H1 (cell line): Measurements from ENCODE around the gene DGCR8. TPM values are rescaled to one million over a fixed set of nuclear protein-coding genes. Genes with fewer than 3 reads are reported as not detected.

Source experiments
- CTCF ChIA-PET: fragments of 300-600 bp; sonication (Branson Sonifier 250); formaldehyde crosslinking; loops from one replicate; lab custom pipeline; 2021; ENCODE audit not compliant: partially characterized antibody; lab: Charles Lee
- POLR2A ChIA-PET: fragments of 300-600 bp; sonication (Branson Sonifier 250); formaldehyde crosslinking; loops from one replicate; lab custom pipeline; 2021; ENCODE audit warnings: inconsistent platforms; ENCODE audit not compliant: partially characterized antibody; lab: Charles Lee
- DNase-seq, 2 experiments: peaks; one replicate each; pipeline versions ENCODE4 v3.0.0 to v3.0.0-alpha.2; 2010 to 2022; ENCODE audit warnings: low spot score in 2 of 2, low read depth in 1 of 2, mixed read lengths in 1 of 2
- FAIRE-seq: peaks from 2 replicates; lab custom pipeline; 2011; peaks lifted over from hg19 to GRCh38; lab: Jason Lieb, UNC
- H2AFZ ChIP-seq: 2 replicates; pipeline ENCODE4 v1.8.1; 2012; ENCODE audit warnings: low read length, inconsistent platforms
- H2AK5ac ChIP-seq: 2 replicates; pipeline ENCODE4 v1.6.1; 2013; ENCODE audit warnings: low read depth, low read length
- H2BK120ac ChIP-seq: replicated peaks from 2 replicates; pipeline ENCODE3; 2013; ENCODE audit warnings: low read depth, low read length, inconsistent platforms
- H2BK12ac ChIP-seq: 2 replicates; pipeline ENCODE4 v1.6.1; 2013; ENCODE audit warnings: low read depth, low read length
- H2BK15ac ChIP-seq: 2 replicates; pipeline ENCODE4 v1.6.1; 2013; ENCODE audit warnings: low read length
- H2BK20ac ChIP-seq: 2 replicates; pipeline ENCODE4 v1.6.1; 2013; ENCODE audit warnings: low read length
- H2BK5ac ChIP-seq: 2 replicates; pipeline ENCODE4 v1.6.1; 2013; ENCODE audit warnings: low read depth, low read length
- H3K14ac ChIP-seq: 2 replicates; pipeline ENCODE4 v1.6.1; 2013; ENCODE audit warnings: inconsistent platforms; ENCODE audit not compliant: insufficient read length
- H3K18ac ChIP-seq: 2 replicates; pipeline ENCODE4 v1.6.1; 2013; ENCODE audit warnings: low read length; ENCODE audit errors: extremely low read depth
- H3K23ac ChIP-seq: 2 replicates; pipeline ENCODE4 v1.6.1; 2013; ENCODE audit warnings: inconsistent platforms; ENCODE audit not compliant: insufficient read length
- H3K23me2 ChIP-seq: 2 replicates; pipeline ENCODE4 v1.6.1; 2013; ENCODE audit warnings: low read depth, low read length
- H3K27ac ChIP-seq: 2 replicates; pipeline ENCODE4 v1.6.1; 2011; ENCODE audit warnings: low read depth, low read length, inconsistent platforms
- H3K27me3 ChIP-seq, 4 experiments: replicated peaks in 1 of 4; 1 replicate in 1 of 4; 2 replicates in 3 of 4; pipeline versions ENCODE4 v1.6.1 to v1.8.1; 2011 to 2013; ENCODE audit warnings: low read length in 3 of 4, mild to moderate bottlenecking in 3 of 4, inconsistent platforms in 2 of 4, mixed read lengths in 2 of 4, moderate library complexity in 1 of 4; ENCODE audit not compliant: control insufficient read depth in 3 of 4, insufficient read depth in 3 of 4; ENCODE audit errors: extremely low read depth in 1 of 4
- H3K36me3 ChIP-seq, 4 experiments: 2 replicates each; pipeline versions ENCODE4 v1.6.1 to v1.8.1; 2011 to 2013; ENCODE audit warnings: mild to moderate bottlenecking in 4 of 4, low read length in 3 of 4, moderate library complexity in 2 of 4, control low read depth in 1 of 4, inconsistent platforms in 1 of 4; ENCODE audit not compliant: insufficient read depth in 4 of 4, control insufficient read depth in 2 of 4
- H3K4ac ChIP-seq: replicated peaks from 2 replicates; pipeline ENCODE3; 2013; ENCODE audit warnings: low read length, low read depth, mixed read lengths, inconsistent platforms; ENCODE audit not compliant: insufficient read length
- H3K4me1 ChIP-seq, 4 experiments: replicated peaks in 1 of 4; 1 replicate in 1 of 4; 2 replicates in 3 of 4; pipeline versions ENCODE4 v1.6.1 to v1.8.1; 2011 to 2013; ENCODE audit warnings: low read length in 3 of 4, inconsistent platforms in 2 of 4, mixed read lengths in 1 of 4; ENCODE audit not compliant: insufficient read depth in 4 of 4, control insufficient read depth in 3 of 4
- H3K4me2 ChIP-seq, 2 experiments: 2 replicates each; pipeline versions ENCODE4 v1.6.1 to v1.8.1; 2011 to 2013; ENCODE audit warnings: low read depth in 2 of 2, low read length in 2 of 2, control low read depth in 1 of 2, inconsistent platforms in 1 of 2, mild to moderate bottlenecking in 1 of 2; ENCODE audit not compliant: insufficient read depth in 1 of 2
- H3K4me3 ChIP-seq, 4 experiments: fragments of 200-600, 300-600 bp in 1 of 4; sonication (generic), shearing (Covaris generic), sonication (Bioruptor Twin) in 1 of 4; 2 replicates each; pipeline versions ENCODE4 v1.5.1 to v1.8.1; 2011 to 2016; ENCODE audit warnings: low read length in 4 of 4, low read depth in 3 of 4, control low read depth in 2 of 4, inconsistent platforms in 2 of 4, mild to moderate bottlenecking in 2 of 4, mixed read lengths in 1 of 4, moderate library complexity in 1 of 4; ENCODE audit not compliant: insufficient read depth in 2 of 4; ENCODE audit errors: extremely low read depth in 1 of 4
- H3K56ac ChIP-seq: replicated peaks from 2 replicates; pipeline ENCODE3; 2013; ENCODE audit warnings: low read depth, mild to moderate bottlenecking, mixed read lengths, low read length, inconsistent platforms; ENCODE audit not compliant: insufficient read length
- H3K79me1 ChIP-seq: 2 replicates; pipeline ENCODE4 v1.6.1; 2013; ENCODE audit warnings: low read depth, low read length, control low read depth
- H3K79me2 ChIP-seq, 2 experiments: 2 replicates each; pipeline versions ENCODE4 v1.6.1 to v1.8.1; 2012 to 2013; ENCODE audit warnings: low read length in 2 of 2, mild to moderate bottlenecking in 2 of 2, inconsistent platforms in 1 of 2; ENCODE audit not compliant: insufficient read depth in 2 of 2, control insufficient read depth in 1 of 2
- H3K9ac ChIP-seq, 4 experiments: replicated peaks in 1 of 4; 1 replicate in 1 of 4; 2 replicates in 3 of 4; pipeline versions ENCODE4 v1.6.1 to v1.8.1; 2011 to 2013; ENCODE audit warnings: low read depth in 3 of 4, low read length in 3 of 4, control low read depth in 2 of 4, mild to moderate bottlenecking in 2 of 4, moderate library complexity in 2 of 4, inconsistent platforms in 1 of 4; ENCODE audit errors: extremely low read depth in 1 of 4
- H3K9me3 ChIP-seq, 2 experiments: 2 replicates each; pipeline versions ENCODE4 v1.6.1 to v1.8.1; 2012 to 2013; ENCODE audit warnings: mild to moderate bottlenecking in 2 of 2, moderate library complexity in 2 of 2, control low read depth in 1 of 2, inconsistent platforms in 1 of 2, low read depth in 1 of 2, low read length in 1 of 2, mixed read lengths in 1 of 2; ENCODE audit not compliant: insufficient read depth in 2 of 2
- H4K20me1 ChIP-seq, 2 experiments: replicated peaks in 1 of 2; 2 replicates each; pipeline versions ENCODE3 to v1.8.1; 2011 to 2013; ENCODE audit warnings: inconsistent platforms in 2 of 2, low read length in 2 of 2, mild to moderate bottlenecking in 1 of 2; ENCODE audit not compliant: insufficient read depth in 2 of 2, control insufficient read depth in 1 of 2
- H4K5ac ChIP-seq: 2 replicates; pipeline ENCODE4 v1.6.1; 2013; ENCODE audit warnings: low read length, low read depth, mixed read lengths, inconsistent platforms; ENCODE audit not compliant: insufficient read length
- H4K8ac ChIP-seq: 2 replicates; pipeline ENCODE4 v1.8.0; 2013; ENCODE audit warnings: mild to moderate bottlenecking, moderate library complexity, low read length, inconsistent platforms; ENCODE audit not compliant: insufficient read depth; ENCODE audit errors: extremely low read depth
- H4K91ac ChIP-seq: replicated peaks from 2 replicates; pipeline ENCODE3; 2013; ENCODE audit warnings: low read length, mixed read lengths, inconsistent platforms; ENCODE audit not compliant: insufficient read length
- CBX5 ChIP-seq: fragments of 300-800, 300-1000 bp; sonication (generic); IDR thresholded peaks from 2 replicates; pipeline ENCODE4 v1.7.1; 2016; ENCODE audit warnings: antibody characterized with exemption, low read length, low read depth
- CHD1 ChIP-seq: IDR thresholded peaks from 2 replicates; pipeline ENCODE4 v1.6.1; 2012; ENCODE audit warnings: low read depth, low read length, improper control_type of control experiment
- CTCF ChIP-seq, 3 experiments: IDR thresholded peaks; 1 replicate in 2 of 3; 2 replicates in 1 of 3; pipeline versions ENCODE4 v1.5.1 to v1.6.1; 2011; ENCODE audit warnings: low read length in 3 of 3, mild to moderate bottlenecking in 3 of 3, inconsistent platforms in 2 of 3, low read depth in 1 of 3, moderate library complexity in 1 of 3; ENCODE audit not compliant: insufficient read depth in 1 of 3; ENCODE audit errors: control extremely low read depth in 1 of 3
- RBBP5 ChIP-seq: IDR thresholded peaks from 2 replicates; pipeline ENCODE4 v1.7.1; 2012; ENCODE audit warnings: low read depth, mild to moderate bottlenecking, inconsistent platforms, low read length, moderate library complexity, borderline replicate concordance
- SIN3A ChIP-seq, 2 experiments: IDR thresholded peaks in 1 of 2; conservative IDR thresholded peaks in 1 of 2; 2 replicates each; pipeline ENCODE4 v1.6.1; 2011 to 2012; ENCODE audit warnings: low read length in 2 of 2, improper control_type of control experiment in 1 of 2, low read depth in 1 of 2, mild to moderate bottlenecking in 1 of 2
- SUZ12 ChIP-seq: fragments of 200-600 bp; sonication (generic); IDR thresholded peaks from 2 replicates; pipeline ENCODE4 v1.6.1; 2012; ENCODE audit warnings: mild to moderate bottlenecking, inconsistent platforms, low read length, moderate library complexity, mixed read lengths
- WGBS, 2 experiments: shearing (Covaris generic) in 1 of 2; methylation state at CpG; one replicate each; pipeline versions ENCODE4 v1.1.6 to v1.1.7; 2013 to 2015; ENCODE audit warnings: low lambda C conversion rate in 2 of 2, mixed read lengths in 2 of 2, inconsistent platforms in 1 of 2, low coverage in 1 of 2, missing lambda C conversion rate in 1 of 2; ENCODE audit not compliant: insufficient replicate concordance in 2 of 2, insufficient coverage in 1 of 2, insufficient read length in 1 of 2; ENCODE audit errors: extremely low coverage in 1 of 2, missing lambda C conversion rate in 1 of 2; 5-methylcytosine and 5-hydroxymethylcytosine counted together
- polyA plus RNA-seq, 7 experiments: library from polyadenylated mRNA; depleted of rRNA in 3 of 7; stranded (reverse) in 5 of 7; unstranded in 2 of 7; fragments of >200 nt in 5 of 7; fragments of 200-250 nt in 2 of 7; gene quantifications; 1 replicate in 5 of 7; 2 replicates in 1 of 7; 4 replicates in 1 of 7; pipeline versions ENCODE4 v1.2.1 to v1.2.3, GENCODE V29; 2011 to 2013; ENCODE audit warnings: missing spikeins in 2 of 7, mixed read lengths in 2 of 7
- total RNA-seq: library from RNA; stranded (reverse); fragmentation: NEBNext Ultra II Directional; extraction: Animal tissue kit (Norgen Biotek cat#: 25700); gene quantifications from 2 replicates; pipeline ENCODE4 v1.2.1, GENCODE V29; 2021

The DGCR8 gene
- total and polyA plus RNA-seq, 2 of the 8 experiments (the other 6 are each of a cell fraction or from before 2014, with no cell fraction given) = 23.7 to 43.7 TPM

DNA sequence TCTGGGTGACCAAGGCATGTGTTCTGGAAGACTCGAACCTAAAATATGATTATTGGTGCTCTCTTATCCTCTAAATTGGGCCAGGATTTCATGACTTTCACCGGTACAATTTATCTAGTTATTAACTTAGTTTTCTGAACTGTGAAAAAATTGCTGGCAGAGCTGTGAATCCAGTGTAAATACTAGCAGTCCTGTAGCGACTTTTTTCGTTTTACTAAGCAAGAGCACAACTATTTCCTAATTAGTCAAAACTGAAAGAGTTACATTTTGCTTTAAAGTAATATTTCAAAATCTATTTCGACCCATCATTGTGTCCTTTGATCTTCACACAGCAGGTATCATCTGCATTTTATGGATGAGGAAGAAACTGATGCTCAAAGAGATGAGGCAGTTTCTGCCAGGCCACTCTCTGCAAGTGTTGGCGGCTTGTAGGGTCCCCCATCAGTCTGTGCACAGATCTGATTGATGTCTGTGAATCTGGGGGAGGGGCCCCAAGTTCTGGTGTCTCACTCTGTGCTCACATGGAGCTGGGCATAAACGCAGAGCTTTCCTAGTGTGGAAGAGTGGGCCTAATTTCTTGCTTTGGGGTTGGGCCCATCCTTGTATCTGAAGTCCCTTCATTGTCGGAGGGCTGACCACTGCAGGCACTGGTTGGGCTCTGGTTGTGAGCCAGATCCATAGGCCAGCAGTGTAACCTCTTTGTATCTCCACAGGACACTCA, 38.4 kb downstream of the DGCR8 start:
- Histone ChIP-seq H4K20me1 (peaks cover 22 to 24% of the 10 kb centered on the region in 2 experiments), H3K4me2 (peak overlapping the region; percentile 68 to 84), H3K36me3 (peaks cover 43 to 49% (median 46%) of the 10 kb centered on the region in 4 experiments), H2BK20ac (no peak overlapping the region), H2BK5ac (peak overlapping the region; percentile 87; the same call in 1 of the 2 replicates), H2BK120ac (no peak overlapping the region), H3K27me3 (no peaks in the 10 kb centered on the region), H3K14ac (no peak overlapping the region), H3K9ac (peak overlapping the region; percentile 94 to 99 (median 97)), H2BK15ac (no peak overlapping the region), H3K79me1 (peaks cover 7% of the 10 kb centered on the region; the same call in 1 of the 2 replicates), H3K23ac (no peak overlapping the region), H3K79me2 (peaks cover 40 to 74% of the 10 kb centered on the region in 2 experiments), H4K8ac (no peak overlapping the region), H3K4ac (no peak overlapping the region), H2AFZ (no peak overlapping the region), H3K23me2 (peaks cover 7% of the 10 kb centered on the region; the same call in 1 of the 2 replicates), H3K9me3 (no peaks in the 10 kb centered on the region), H4K5ac (no peak overlapping the region), H2BK12ac (no peak overlapping the region), H3K4me1 (peaks cover 0 to 13% (median 5%) of the 10 kb centered on the region in 4 experiments; a peak in 5 of 7 replicates), H3K27ac (peak overlapping the region; percentile 93), H3K18ac (peak overlapping the region; percentile 90; the same call in 1 of the 2 replicates), H2AK5ac (0 out of 2 replicates have a peak overlapping the region, but pooled peaks have one; percentile 19), H3K4me3 (peak overlapping the region; percentile 89 to 99 (median 98)), H4K91ac (no peak overlapping the region), H3K56ac (peak overlapping the region; percentile 94)
- WGBS, 2 experiments = 28% methylated on average over 8 of the region's 8 CpGs; no CpG with 5 or more reads in 1 of the 2 experiments
- ChIA-PET CTCF (interaction anchor here (0.6 to 2.7 kb wide), 7 partner anchors 8 to 165 kb away, joined by 3 to 11 read pairs (median 5); no protein-coding TSS in a partner anchor), POLR2A (interaction anchor here (0.6 to 22.7 kb wide), 14 partner anchors 9 to 837 kb away, joined by 3 to 598 read pairs (median 4); partner anchors contain the start of gene ZDHHC8)
- TF ChIP-seq SUZ12 = no peak
- no peak for TF ChIP-seq CBX5
- TF ChIP-seq SIN3A (conservative IDR thresholded peaks at IDR 0.05 in 1 of 2, IDR thresholded peaks at IDR 0.05 in 1 of 2; ENCODE audit: low read depth in 1 of 2, low read length in 2 of 2) = 0 out of 4 replicates have a peak, but pooled peaks of 1 of the 2 experiments have one; percentile 3
- TF ChIP-seq CTCF (IDR thresholded peaks at IDR 0.05; ENCODE audit: control extremely low read depth in 1 of 3, insufficient read depth in 1 of 3, low read depth in 1 of 3, low read length in 3 of 3) = no peak
- TF ChIP-seq CHD1 = peak; percentile 64; the same call in 1 of the 2 replicates
- no peak for TF ChIP-seq RBBP5
- no peak for FAIRE-seq
- DNase-seq = no peak
